ENCODE measurements around the gene SLC36A2. TPM values are rescaled to one million over a fixed set of nuclear protein-coding genes. Genes with fewer than 3 reads are reported as not detected.
A peak's percentile ranks its signal among the peaks of the same experiment; 100 is the strongest.
"Not testable (repeated sequence)": the region's sequence is repeated elsewhere in the genome, so short reads cannot be mapped to it uniquely, and the experiment has no call there.

Gene SLC36A2
- total RNA-seq, 2 donors from 2014 or later: not detected

- ATAC-seq: no peak
- DNase-seq (ENCODE audit: low spot score in 2 of 2): no peak
- H3K36me3 Mint-ChIP-seq: no peaks in the 10 kb centered on the region
- H3K9me3 Mint-ChIP-seq: no peaks in the 10 kb centered on the region
- H3K27ac Mint-ChIP-seq: no peak overlapping the region
Observed at GRCh38 chr5:151344088-151344487, 3.3 kb downstream of the SLC36A2 start.

GRCh38 chr5:151340004-151340403 lies 7.4 kb downstream of the SLC36A2 start:
- no peak for DNase-seq (ENCODE audit: low spot score in 2 of 2)
- ATAC-seq: no peak
- H3K27ac Mint-ChIP-seq: no peak overlapping the region
- peaks cover 0 to 3% of the 10 kb centered on the region in 2 donors for H3K36me3 Mint-ChIP-seq
- H3K9me3 Mint-ChIP-seq: no peaks in the 10 kb centered on the region

- Mint-ChIP-seq H3K9me3 (no peaks in the 10 kb centered on the region), H3K27ac (no peak overlapping the region), H3K36me3 (peaks cover 0 to 4% of the 10 kb centered on the region in 2 donors)
- ATAC-seq (no peak), DNase-seq (ENCODE audit: low spot score in 2 of 2) (no peak)
Observed at GRCh38 chr5:151338734-151339133, 8.6 kb downstream of the SLC36A2 start.

- Mint-ChIP-seq H3K9me3 (no peaks in the 10 kb centered on the region), H3K27ac (no peak overlapping the region), H3K36me3 (peaks cover 0 to 4% of the 10 kb centered on the region in 2 donors)
- DNase-seq (ENCODE audit: low spot score in 2 of 2) (no peak), ATAC-seq (no peak)
Observed at GRCh38 chr5:151332857-151333256, 14.5 kb downstream of the SLC36A2 start.

GRCh38 chr5:151328734-151329133 lies 18.6 kb downstream of the SLC36A2 start:
- no peaks in the 10 kb centered on the region for H3K36me3 Mint-ChIP-seq
- peaks cover 0 to 3% of the 10 kb centered on the region in 2 donors for H3K9me3 Mint-ChIP-seq
- DNase-seq (ENCODE audit: low spot score in 2 of 2) (no peak), ATAC-seq (peak; percentile 38 to 68)
- H3K27ac Mint-ChIP-seq: peak overlapping the region in 1 of 2 donors; percentile 14

GRCh38 chr5:151327585-151327984 lies 19.8 kb downstream of the SLC36A2 start:
- Mint-ChIP-seq H3K36me3 (no peaks in the 10 kb centered on the region), H3K27ac (peak overlapping the region in 1 of 2 donors; percentile 14), H3K9me3 (peaks cover 0 to 3% of the 10 kb centered on the region in 2 donors)
- DNase-seq (ENCODE audit: low spot score in 2 of 2): no peak
- no peak for ATAC-seq

- Mint-ChIP-seq H3K9me3 (peaks cover 0 to 3% of the 10 kb centered on the region in 2 donors), H3K27ac (no peak overlapping the region), H3K36me3 (no peaks in the 10 kb centered on the region)
- ATAC-seq (no peak), DNase-seq (ENCODE audit: low spot score in 2 of 2) (no peak)
Observed at GRCh38 chr5:151326266-151326665, 21.1 kb downstream of the SLC36A2 start.

GRCh38 chr5:151320481-151320880 lies 26.9 kb downstream of the SLC36A2 start:
- H3K9me3 Mint-ChIP-seq: peaks cover 0 to 3% of the 10 kb centered on the region in 2 donors
- DNase-seq (ENCODE audit: low spot score in 2 of 2) (no peak), ATAC-seq (no peak)
- no peaks in the 10 kb centered on the region for H3K36me3 Mint-ChIP-seq
- H3K27ac Mint-ChIP-seq: no peak overlapping the region

- H3K36me3 Mint-ChIP-seq: no peaks in the 10 kb centered on the region
- H3K27ac Mint-ChIP-seq: no peak overlapping the region
- no peaks in the 10 kb centered on the region for H3K9me3 Mint-ChIP-seq
- ATAC-seq (peak in 1 of 2 donors; percentile 55), DNase-seq (ENCODE audit: low spot score in 2 of 2) (no peak)
Observed at GRCh38 chr5:151318850-151319732, 28.3 kb downstream of the SLC36A2 start.

GRCh38 chr5:151317871-151318270 lies 29.5 kb downstream of the SLC36A2 start:
- no peak for ATAC-seq
- DNase-seq (ENCODE audit: low spot score in 2 of 2): no peak
- H3K9me3 Mint-ChIP-seq: no peaks in the 10 kb centered on the region
- no peak overlapping the region for H3K27ac Mint-ChIP-seq
- H3K36me3 Mint-ChIP-seq: no peaks in the 10 kb centered on the region

- Mint-ChIP-seq H3K27ac (no peak overlapping the region), H3K36me3 (peaks cover 5 to 7% of the 10 kb centered on the region in 2 donors), H3K9me3 (peaks cover 4 to 5% of the 10 kb centered on the region in 2 donors)
- DNase-seq (ENCODE audit: low spot score in 2 of 2): peak in 1 of 2 donors; percentile 67
- peak; percentile 63 to 69 for ATAC-seq
Observed at GRCh38 chr5:151315998-151316597, 31.3 kb downstream of the SLC36A2 start.

- ATAC-seq (no peak), DNase-seq (ENCODE audit: low spot score in 2 of 2) (no peak)
- H3K36me3 Mint-ChIP-seq: peaks cover 13 to 20% of the 10 kb centered on the region in 2 donors
- no peak overlapping the region for H3K27ac Mint-ChIP-seq
- H3K9me3 Mint-ChIP-seq: peaks cover 11 to 12% of the 10 kb centered on the region in 2 donors
Observed at GRCh38 chr5:151313357-151313756, 34.0 kb downstream of the SLC36A2 start.

GRCh38 chr5:151312756-151313324 lies 34.5 kb downstream of the SLC36A2 start:
- DNase-seq (ENCODE audit: low spot score in 2 of 2) (no peak), ATAC-seq (no peak)
- peaks cover 13 to 20% of the 10 kb centered on the region in 2 donors for H3K36me3 Mint-ChIP-seq
- H3K27ac Mint-ChIP-seq: no peak overlapping the region
- peaks cover 11 to 12% of the 10 kb centered on the region in 2 donors for H3K9me3 Mint-ChIP-seq

- ATAC-seq (no peak), DNase-seq (ENCODE audit: low spot score in 2 of 2) (no peak)
- peaks cover 13 to 20% of the 10 kb centered on the region in 2 donors for H3K36me3 Mint-ChIP-seq
- H3K9me3 Mint-ChIP-seq: peaks cover 11 to 12% of the 10 kb centered on the region in 2 donors
- no peak overlapping the region for H3K27ac Mint-ChIP-seq
Observed at GRCh38 chr5:151310932-151311331, 36.4 kb downstream of the SLC36A2 start.

GRCh38 chr5:151309821-151310220 lies 37.5 kb downstream of the SLC36A2 start:
- ATAC-seq; H3K27ac Mint-ChIP-seq; DNase-seq (ENCODE audit: low spot score in 2 of 2): not testable (repeated sequence)
- peaks cover 11 to 12% of the 10 kb centered on the region in 2 donors for H3K9me3 Mint-ChIP-seq
- H3K36me3 Mint-ChIP-seq: peaks cover 13 to 20% of the 10 kb centered on the region in 2 donors

- not testable (repeated sequence) for ATAC-seq; DNase-seq (ENCODE audit: low spot score in 2 of 2); H3K27ac Mint-ChIP-seq
- Mint-ChIP-seq H3K36me3 (peaks cover 13 to 20% of the 10 kb centered on the region in 2 donors), H3K9me3 (peaks cover 11 to 12% of the 10 kb centered on the region in 2 donors)
Observed at GRCh38 chr5:151309266-151309665, 38.1 kb downstream of the SLC36A2 start.

- no peak for ATAC-seq
Observed at GRCh38 chr5:151303666-151304065, 43.7 kb downstream of the SLC36A2 start, which contains the start of gene SLC36A3. Gene SLC36A3, minus strand, starts transcription at chr5:151303766. Its CDS starts 412 bp downstream, at chr5:151303354.

More at GRCh38 chr5:151303666-151304065, 43.7 kb downstream of the SLC36A2 start, which contains the start of gene SLC36A3:
- no peaks in the 10 kb centered on the region for H3K36me3 Mint-ChIP-seq
- no peak for DNase-seq (ENCODE audit: low spot score in 2 of 2)
- H3K9me3 Mint-ChIP-seq: no peaks in the 10 kb centered on the region
- no peak within 1 kb of the TSS for H3K27ac Mint-ChIP-seq

Measured in activated naive CD4-positive, alpha-beta T cell treated with anti-CD3 and anti-CD28 coated beads, Interleukin-2, amount 50 U/mL, for 72 hours (primary cell).